Pancreas (tissue), 10 donors: Measurements from ENCODE around the gene PLA2R1. TPM values are rescaled to one million over a fixed set of nuclear protein-coding genes. Genes with fewer than 3 reads are reported as not detected.

ENCODE experiments used
- ATAC-seq, 4 donors: fragments of 200-7000 bp; cut with Tn5 transposase; one replicate each; pipeline versions ENCODE4 v1.8.0 to v1.9.1; 2020; ENCODE audit warnings: mild to moderate bottlenecking in 4 of 4, moderate library complexity in 4 of 4
- DNase-seq, 6 donors: peaks; one replicate each; pipeline ENCODE4 v3.0.0-alpha.2; 2020
- FAIRE-seq: peaks from 2 replicates; lab custom pipeline; 2012; peaks lifted over from hg19 to GRCh38; lab: Jason Lieb, UNC
- H3K27ac ChIP-seq, 4 donors: fragments of 200-600 bp; sonication (generic); 1 replicate in 3 of 4; 2 replicates in 1 of 4; pipeline versions ENCODE4 v1.5.0 to v1.8.0; 2020
- H3K27me3 ChIP-seq, 4 donors: fragments of 200-600 bp; one replicate each; pipeline ENCODE4 v1.8.0; 2021
- H3K36me3 ChIP-seq, 3 donors: fragments of 200-600 bp; sonication (generic) in 1 of 3; one replicate each; pipeline versions ENCODE4 v1.5.0 to v1.8.0; 2020 to 2021
- H3K4me1 ChIP-seq, 3 donors: fragments of 200-600 bp; one replicate each; pipeline ENCODE4 v1.8.0; 2021
- H3K4me3 ChIP-seq, 4 donors: fragments of 200-600 bp; sonication (generic) in 2 of 4; one replicate each; pipeline versions ENCODE4 v1.5.0 to v1.8.0; 2020 to 2021
- H3K9me3 ChIP-seq, 4 donors: fragments of 200-600 bp; one replicate each; pipeline ENCODE4 v1.8.0; 2021
- WGBS, 2 donors: extraction: QIAGEN DNeasy Blood & Tissue Kit; methylation state at CpG; one replicate each; pipeline ENCODE4 v1.1.7; 2013; 5-methylcytosine and 5-hydroxymethylcytosine counted together
- intact Hi-C, 3 donors: fragments of 100-400 bp; cut with DNase I; formaldehyde crosslinking; loops; one replicate each; pipeline versions ENCODE4 v1.11.1 to v1.14.2; 2022
- polyA plus RNA-seq, 2 donors: library from polyadenylated mRNA; stranded (reverse); fragments of 200-250 nt; gene quantifications; one replicate each; pipeline ENCODE4 v1.2.3, GENCODE V29; 2013
- total RNA-seq, 6 donors: library from RNA; stranded (reverse); fragmentation: NEBNext Ultra II Directional in 4 of 6; extraction: Animal tissue kit (Norgen Biotek cat#: 25700) in 4 of 6; gene quantifications; one replicate each; pipeline versions ENCODE4 v1.2.1 to v1.2.4, GENCODE V29; 2021 to 2023
- TF ChIP-seq, protein P1 (sequence below), 4 donors: fragments of 200-600 bp; sonication (generic) in 3 of 4; IDR thresholded peaks; one replicate each; pipeline versions ENCODE4 v1.5.0 to v1.8.0; 2021; ENCODE audit warnings: antibody characterized with exemption in 4 of 4
- donor health status: healthy with polysubstance abuse.
- donor health status: DM: no; HTN: no; CAD: no; lungs with moderate emphysema.
- donor health status: DM: no; HTN: no; CAD: no.
- donor health status: control.
- donor health status: control.
- donor health status: Bipolar disorder and iron deficiency.
- donor health status: DM: yes; HTN: yes; CAD: no.
- donor health status: DM: no; HTN: no; CAD: no.
- donor health status: DM: no; HTN: no; CAD: no.
- donor health status: DM: yes; HTN: yes; CAD: no.

Gene PLA2R1
- total RNA-seq (1 to 10 TPM in 2 of 6 donors, under 1 TPM in 4; 0.16 to 1.5 (median 0.71) TPM), polyA plus RNA-seq (under 1 TPM; 0.52 to 0.80 TPM)

DNA sequence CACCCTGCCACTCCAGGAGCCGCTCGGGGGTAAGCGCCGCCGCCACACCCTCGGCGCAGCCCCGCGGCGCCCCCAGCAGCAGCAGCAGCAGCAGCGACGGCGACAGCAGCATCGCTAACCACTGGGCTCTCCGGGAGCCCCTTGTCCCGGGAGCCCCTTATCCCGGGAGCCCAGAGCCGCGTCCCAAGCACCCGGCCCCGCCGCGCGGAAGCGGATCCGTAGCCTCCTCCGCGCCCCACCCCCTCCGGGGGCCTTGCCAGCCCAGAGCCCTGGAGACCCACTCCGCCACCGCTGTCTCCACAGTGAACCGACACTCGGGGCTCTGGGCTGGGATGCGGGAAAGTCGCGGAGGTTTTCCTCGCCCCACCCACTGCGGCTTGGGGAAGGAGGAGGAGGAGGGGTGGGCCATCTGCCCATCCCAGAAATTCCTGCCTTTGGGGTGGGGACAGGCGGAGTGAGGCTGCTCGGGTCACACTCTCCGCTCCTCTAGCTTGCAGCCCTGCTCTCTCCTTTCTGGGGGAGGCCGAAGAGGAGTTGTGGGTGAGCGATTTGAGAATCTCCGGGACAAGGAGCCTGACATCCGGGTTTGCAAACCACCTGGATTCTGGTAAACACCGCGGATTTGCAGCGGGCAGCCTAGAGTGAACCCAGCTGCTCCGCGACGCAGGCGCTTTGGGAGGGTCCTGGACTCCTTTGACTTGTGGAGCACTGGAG lies at the start of gene PLA2R1:
TSS of gene PLA2R1 (minus strand) at position 324 of the 714 bp plus-strand sequence. CDS start at position 112, 212 bp downstream.
- FAIRE-seq (no peak), ATAC-seq (peak; percentile 66 to 81 (median 80)), DNase-seq (peak; percentile 19 to 73 (median 43))
- H3K36me3 ChIP-seq, result no peaks in the 10 kb centered on the region
- H3K9me3 ChIP-seq, result no peaks in the 10 kb centered on the region
- intact Hi-C loops, result no loop called here
- H3K4me1 ChIP-seq, result no peaks in the 10 kb centered on the region
- WGBS, 2 donors, result 1% methylated on average over 51 to 52 of the region's 52 CpGs
- TF ChIP-seq, protein P1, sequence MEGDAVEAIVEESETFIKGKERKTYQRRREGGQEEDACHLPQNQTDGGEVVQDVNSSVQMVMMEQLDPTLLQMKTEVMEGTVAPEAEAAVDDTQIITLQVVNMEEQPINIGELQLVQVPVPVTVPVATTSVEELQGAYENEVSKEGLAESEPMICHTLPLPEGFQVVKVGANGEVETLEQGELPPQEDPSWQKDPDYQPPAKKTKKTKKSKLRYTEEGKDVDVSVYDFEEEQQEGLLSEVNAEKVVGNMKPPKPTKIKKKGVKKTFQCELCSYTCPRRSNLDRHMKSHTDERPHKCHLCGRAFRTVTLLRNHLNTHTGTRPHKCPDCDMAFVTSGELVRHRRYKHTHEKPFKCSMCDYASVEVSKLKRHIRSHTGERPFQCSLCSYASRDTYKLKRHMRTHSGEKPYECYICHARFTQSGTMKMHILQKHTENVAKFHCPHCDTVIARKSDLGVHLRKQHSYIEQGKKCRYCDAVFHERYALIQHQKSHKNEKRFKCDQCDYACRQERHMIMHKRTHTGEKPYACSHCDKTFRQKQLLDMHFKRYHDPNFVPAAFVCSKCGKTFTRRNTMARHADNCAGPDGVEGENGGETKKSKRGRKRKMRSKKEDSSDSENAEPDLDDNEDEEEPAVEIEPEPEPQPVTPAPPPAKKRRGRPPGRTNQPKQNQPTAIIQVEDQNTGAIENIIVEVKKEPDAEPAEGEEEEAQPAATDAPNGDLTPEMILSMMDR (IDR thresholded peaks at IDR 0.05), result no peak
- H3K27me3 ChIP-seq, result no peaks in the 10 kb centered on the region
- peak within 1 kb of the TSS; percentile 55 to 63 (median 57) for H3K4me3 ChIP-seq
- no peak within 1 kb of the TSS for H3K27ac ChIP-seq

DNA sequence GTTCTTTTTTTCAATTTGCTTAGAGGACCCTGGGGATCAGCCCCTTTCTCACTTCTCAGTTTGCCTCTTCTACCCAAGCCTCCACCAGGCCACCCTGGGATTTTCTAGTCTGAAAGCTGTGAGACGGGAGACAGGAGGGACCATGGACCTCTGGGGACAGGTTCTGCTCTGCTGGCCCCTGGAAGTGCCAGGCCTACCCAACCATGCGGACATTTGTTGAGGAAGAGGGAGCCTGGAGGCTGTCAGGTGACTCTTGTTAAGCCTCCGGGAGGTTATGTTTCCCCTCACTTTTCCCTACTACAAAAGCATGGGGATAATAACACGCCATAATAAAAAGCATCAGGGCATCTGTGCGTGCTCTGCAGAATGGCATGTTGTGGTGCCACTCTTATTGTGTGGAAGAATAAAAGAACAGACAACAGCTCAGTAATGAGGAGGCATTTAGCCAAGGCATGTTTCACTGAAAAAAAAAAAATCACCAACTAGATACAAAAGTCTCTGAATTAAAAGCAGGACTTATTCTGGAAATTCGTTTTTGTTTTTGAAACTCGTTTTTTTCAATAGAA lies 48.3 kb upstream of the PLA2R1 start:
- FAIRE-seq (no peak), DNase-seq (no peak), ATAC-seq (no peak)
- TF ChIP-seq, protein P1 (IDR thresholded peaks at IDR 0.05), result no peak
- no peak overlapping the region for H3K4me3 ChIP-seq
- H3K27ac ChIP-seq, result no peak overlapping the region
- no peaks in the 10 kb centered on the region for H3K4me1 ChIP-seq
- H3K36me3 ChIP-seq, result no peaks in the 10 kb centered on the region
- intact Hi-C loops, result no loop called here
- H3K27me3 ChIP-seq, result no peaks in the 10 kb centered on the region
- no peaks in the 10 kb centered on the region for H3K9me3 ChIP-seq
- 73 to 75% methylated on average over 7 of the region's 7 CpGs for WGBS, 2 donors

DNA sequence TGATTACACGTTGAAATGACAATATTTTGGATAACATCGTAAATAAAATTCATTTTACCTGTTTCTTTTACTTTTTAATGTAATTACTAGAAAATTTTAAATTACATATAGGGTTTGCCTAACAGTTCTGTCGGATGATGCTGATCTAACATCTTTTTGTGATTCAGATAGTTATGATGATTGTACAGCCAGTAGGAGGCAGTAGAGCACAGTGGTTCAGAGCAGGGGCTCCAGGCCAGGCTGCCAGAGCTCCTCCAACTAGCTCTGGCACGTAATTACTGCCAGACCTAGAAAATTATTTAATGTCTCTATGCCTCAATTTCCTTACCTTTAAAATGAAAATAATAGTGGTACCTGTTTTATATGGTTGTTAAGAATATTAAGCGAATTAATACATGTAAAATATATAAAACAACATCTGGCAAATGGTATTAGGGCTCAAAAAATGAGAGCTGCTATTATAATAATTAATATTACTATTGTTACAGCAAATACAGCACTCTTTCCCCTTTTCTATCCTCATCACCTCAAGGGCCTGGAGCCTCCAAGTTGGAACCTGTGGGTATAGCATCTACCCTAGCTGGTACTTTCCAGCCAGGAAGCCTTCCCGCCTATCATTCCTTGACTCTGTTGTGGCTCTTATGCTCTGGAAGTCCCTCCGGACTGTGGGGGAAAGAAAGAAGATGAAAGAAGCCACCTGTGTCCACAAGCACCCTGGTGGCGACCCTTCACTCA lies 47.7 kb upstream of the PLA2R1 start:
- intact Hi-C loops, result loop anchor here in 1 of 3 donors (10.0 kb wide), 2 partner anchors 95 to 325 kb away; partner anchors contain the start of gene ITGB6
- ATAC-seq, result peak; percentile 89 to 100 (median 96)
- H3K9me3 ChIP-seq, result no peaks in the 10 kb centered on the region
- no peaks in the 10 kb centered on the region for H3K4me1 ChIP-seq
- TF ChIP-seq, protein P1 (IDR thresholded peaks at IDR 0.05), result peak; percentile 46 to 74 (median 66)
- no peak overlapping the region for H3K27ac ChIP-seq
- 34 to 38% methylated on average over 8 of the region's 8 CpGs for WGBS, 2 donors
- peak; percentile 45 to 72 (median 64) for DNase-seq
- H3K36me3 ChIP-seq, result no peaks in the 10 kb centered on the region
- no peaks in the 10 kb centered on the region for H3K27me3 ChIP-seq
- no peak overlapping the region for H3K4me3 ChIP-seq
- FAIRE-seq, result peak; percentile 94

- FAIRE-seq, result no peak
These were observed 46.8 kb upstream of the PLA2R1 start for GRCh38 chr2:160109243-160109642.

More at GRCh38 chr2:160109243-160109642, 46.8 kb upstream of the PLA2R1 start:
- intact Hi-C loops, result loop anchor here in 1 of 3 donors (10.0 kb wide), 2 partner anchors 96 to 326 kb away; partner anchors contain the start of gene ITGB6
- Histone ChIP-seq H3K36me3 (no peaks in the 10 kb centered on the region), H3K9me3 (no peaks in the 10 kb centered on the region), H3K4me1 (no peaks in the 10 kb centered on the region), H3K27ac (no peak overlapping the region), H3K4me3 (no peak overlapping the region), H3K27me3 (no peaks in the 10 kb centered on the region)
- TF ChIP-seq, protein P1 (IDR thresholded peaks at IDR 0.05), result no peak
- ATAC-seq (no peak), DNase-seq (no peak)
- WGBS, 2 donors, result 68 to 81% methylated on average over 3 of the region's 3 CpGs
